IPS-20b (cell line): ENCODE results near the gene UST.
"Not testable (repeated sequence)": the region's sequence is repeated elsewhere in the genome, so short reads cannot be mapped to it uniquely, and the experiment has no call there.

Source experiments
- H3K27ac ChIP-seq: one replicate; pipeline ENCODE4 v1.5.1; 2013; ENCODE audit warnings: low read length
- H3K27me3 ChIP-seq: 2 replicates; pipeline ENCODE4 v1.6.1; 2013; ENCODE audit warnings: mild to moderate bottlenecking, low read length, inconsistent platforms; ENCODE audit not compliant: insufficient read depth
- H3K36me3 ChIP-seq: 2 replicates; pipeline ENCODE4 v1.6.1; 2013; ENCODE audit warnings: low read depth, mild to moderate bottlenecking, inconsistent platforms, low read length, moderate library complexity; ENCODE audit not compliant: insufficient read depth
- H3K4me1 ChIP-seq: 2 replicates; pipeline ENCODE4 v1.6.1; 2013; ENCODE audit warnings: mild to moderate bottlenecking, control low read depth, inconsistent platforms, low read length, moderate library complexity; ENCODE audit not compliant: insufficient read depth
- H3K4me3 ChIP-seq: 2 replicates; pipeline ENCODE4 v1.5.1; 2013; ENCODE audit warnings: mild to moderate bottlenecking, low read length, inconsistent platforms
- H3K9ac ChIP-seq: 2 replicates; pipeline ENCODE4 v1.6.1; 2013; ENCODE audit warnings: low read depth, mild to moderate bottlenecking, inconsistent platforms, low read length, moderate library complexity
- H3K9me3 ChIP-seq: 2 replicates; pipeline ENCODE4 v1.6.1; 2013; ENCODE audit warnings: mild to moderate bottlenecking, low read depth, low read length, inconsistent platforms; ENCODE audit not compliant: insufficient read depth

Gene UST

GRCh38 chr6:149025061-149025460 lies 278.2 kb downstream of the UST start:
- Histone ChIP-seq H3K27ac (no peak overlapping the region), H3K4me1 (no peaks in the 10 kb centered on the region), H3K4me3 (no peak overlapping the region), H3K9me3 (no peaks in the 10 kb centered on the region), H3K9ac (no peak overlapping the region), H3K36me3 (peaks cover 29% of the 10 kb centered on the region), H3K27me3 (no peaks in the 10 kb centered on the region)

GRCh38 chr6:149026530-149026942 lies 279.7 kb downstream of the UST start:
- H3K27me3 ChIP-seq, result no peaks in the 10 kb centered on the region
- H3K36me3 ChIP-seq, result peaks cover 15% of the 10 kb centered on the region
- H3K27ac ChIP-seq, result no peak overlapping the region
- no peak overlapping the region for H3K4me3 ChIP-seq
- no peaks in the 10 kb centered on the region for H3K4me1 ChIP-seq
- H3K9ac ChIP-seq, result no peak overlapping the region
- H3K9me3 ChIP-seq, result no peaks in the 10 kb centered on the region

GRCh38 chr6:149027484-149027883 lies 280.7 kb downstream of the UST start:
- H3K4me3 ChIP-seq, result no peak overlapping the region
- H3K27me3 ChIP-seq, result no peaks in the 10 kb centered on the region
- H3K4me1 ChIP-seq, result no peaks in the 10 kb centered on the region; the same call in 1 of the 2 replicates
- H3K9me3 ChIP-seq, result no peaks in the 10 kb centered on the region
- peaks cover 8% of the 10 kb centered on the region for H3K36me3 ChIP-seq
- H3K27ac ChIP-seq, result no peak overlapping the region
- H3K9ac ChIP-seq, result no peak overlapping the region

- Histone ChIP-seq H3K27me3 (no peaks in the 10 kb centered on the region), H3K4me3 (no peak overlapping the region), H3K36me3 (no peaks in the 10 kb centered on the region; the same call in 1 of the 2 replicates), H3K4me1 (peaks cover 2% of the 10 kb centered on the region; the same call in 1 of the 2 replicates), H3K27ac (no peak overlapping the region), H3K9ac (no peak overlapping the region), H3K9me3 (no peaks in the 10 kb centered on the region)
These were observed 282.1 kb downstream of the UST start for GRCh38 chr6:149028767-149029405.

GRCh38 chr6:149031201-149031858 lies 284.5 kb downstream of the UST start:
- Histone ChIP-seq H3K27ac (no peak overlapping the region), H3K9me3 (no peaks in the 10 kb centered on the region), H3K9ac (no peak overlapping the region), H3K4me3 (no peak overlapping the region), H3K27me3 (no peaks in the 10 kb centered on the region), H3K36me3 (no peaks in the 10 kb centered on the region), H3K4me1 (peaks cover 2% of the 10 kb centered on the region; the same call in 1 of the 2 replicates)

GRCh38 chr6:149031859-149032598 lies 285.2 kb downstream of the UST start:
- no peaks in the 10 kb centered on the region for H3K27me3 ChIP-seq
- peaks cover 5% of the 10 kb centered on the region; the same call in 1 of the 2 replicates for H3K4me1 ChIP-seq
- H3K9ac ChIP-seq, result no peak overlapping the region

GRCh38 chr6:149032599-149033405 lies 286.0 kb downstream of the UST start:
- no peak overlapping the region for H3K4me3 ChIP-seq

More at GRCh38 chr6:149031859-149032598, 285.2 kb downstream of the UST start:
- Histone ChIP-seq H3K9me3 (no peaks in the 10 kb centered on the region), H3K36me3 (no peaks in the 10 kb centered on the region), H3K4me3 (no peak overlapping the region), H3K27ac (no peak overlapping the region)

GRCh38 chr6:149033454-149033853 lies 286.6 kb downstream of the UST start:
- peaks cover 11% of the 10 kb centered on the region; the same call in 1 of the 2 replicates for H3K4me1 ChIP-seq
- H3K27ac ChIP-seq, result no peak overlapping the region

More at GRCh38 chr6:149032599-149033405, 286.0 kb downstream of the UST start:
- Histone ChIP-seq H3K9me3 (no peaks in the 10 kb centered on the region), H3K27me3 (no peaks in the 10 kb centered on the region), H3K9ac (no peak overlapping the region), H3K36me3 (no peaks in the 10 kb centered on the region), H3K27ac (no peak overlapping the region), H3K4me1 (peaks cover 11% of the 10 kb centered on the region; the same call in 1 of the 2 replicates)

GRCh38 chr6:149035766-149036165 lies 288.9 kb downstream of the UST start:
- Histone ChIP-seq H3K27me3 (no peaks in the 10 kb centered on the region), H3K27ac (no peak overlapping the region), H3K9me3 (no peaks in the 10 kb centered on the region), H3K4me3 (no peak overlapping the region), H3K4me1 (peaks cover 11% of the 10 kb centered on the region; the same call in 1 of the 2 replicates), H3K9ac (no peak overlapping the region), H3K36me3 (no peaks in the 10 kb centered on the region)

More at GRCh38 chr6:149033454-149033853, 286.6 kb downstream of the UST start:
- H3K9me3 ChIP-seq, result no peaks in the 10 kb centered on the region
- H3K4me3 ChIP-seq, result no peak overlapping the region
- no peaks in the 10 kb centered on the region for H3K27me3 ChIP-seq
- no peaks in the 10 kb centered on the region for H3K36me3 ChIP-seq
- no peak overlapping the region for H3K9ac ChIP-seq

- no peaks in the 10 kb centered on the region for H3K27me3 ChIP-seq
These were observed 290.3 kb downstream of the UST start for GRCh38 chr6:149037051-149037671.

GRCh38 chr6:149039025-149039424 lies 292.2 kb downstream of the UST start:
- H3K4me3 ChIP-seq, H3K36me3 ChIP-seq, H3K4me1 ChIP-seq, H3K9ac ChIP-seq, H3K9me3 ChIP-seq, H3K27ac ChIP-seq, H3K27me3 ChIP-seq: not testable (repeated sequence)

More at GRCh38 chr6:149037051-149037671, 290.3 kb downstream of the UST start:
- Histone ChIP-seq H3K4me3 (no peak overlapping the region), H3K36me3 (no peaks in the 10 kb centered on the region), H3K9ac (peak overlapping the region; percentile 21; the same call in 1 of the 2 replicates), H3K27ac (no peak overlapping the region), H3K4me1 (peaks cover 11% of the 10 kb centered on the region; the same call in 1 of the 2 replicates), H3K9me3 (no peaks in the 10 kb centered on the region)
